Nephron progenitor cell (in vitro differentiated cells): ENCODE results near the gene COPB2.

Experiments
- DNase-seq: peaks from one replicate; pipeline ENCODE4 v3.0.0; 2021
- H3K27ac Mint-ChIP-seq: 2 replicates; pipeline ENCODE4 v1.8.0; 2021; ENCODE audit warnings: mild to moderate bottlenecking, moderate library complexity, mixed read lengths
- H3K27me3 Mint-ChIP-seq: 2 replicates; pipeline ENCODE4 v1.8.0; 2021; ENCODE audit warnings: mild to moderate bottlenecking, low read depth, mixed read lengths; ENCODE audit not compliant: poor library complexity
- H3K36me3 Mint-ChIP-seq: 2 replicates; pipeline ENCODE4 v1.8.0; 2021; ENCODE audit warnings: low read depth, mixed read lengths
- H3K4me1 Mint-ChIP-seq: 2 replicates; pipeline ENCODE4 v1.8.0; 2021; ENCODE audit warnings: mixed read lengths
- H3K4me3 Mint-ChIP-seq: 2 replicates; pipeline ENCODE4 v1.8.0; 2021; ENCODE audit warnings: mild to moderate bottlenecking, moderate library complexity, mixed read lengths
- H3K9me3 Mint-ChIP-seq: 2 replicates; pipeline ENCODE4 v1.8.0; 2021; ENCODE audit warnings: mild to moderate bottlenecking, moderate library complexity, mixed read lengths
- CTCF ChIP-seq: fragments of 200-600 bp; sonication (generic); IDR thresholded peaks from 2 replicates; pipeline ENCODE4 v1.5.0; 2021; ENCODE audit warnings: antibody characterized with exemption

COPB2 gene

DNA sequence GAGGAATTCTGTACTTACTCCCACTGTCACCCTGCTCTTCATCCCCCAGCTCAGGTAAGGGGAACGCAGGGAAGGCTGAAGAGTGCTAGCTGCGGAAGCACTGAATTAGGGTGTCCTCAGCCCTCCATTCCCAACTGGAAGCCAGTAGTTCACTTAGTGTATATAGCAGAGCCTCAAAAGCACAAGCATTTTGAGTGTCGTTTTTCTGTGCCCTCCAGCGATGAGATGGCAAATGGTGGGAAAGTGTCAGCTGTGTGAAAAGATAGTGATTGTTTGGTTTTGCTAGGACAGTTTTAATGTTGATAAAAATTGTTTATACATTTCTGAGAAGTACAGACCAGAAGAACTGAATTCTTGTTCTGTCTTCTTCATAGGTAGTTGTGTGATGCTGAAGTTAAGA, 34.8 kb downstream of the COPB2 start:
- DNase-seq: no peak
- no peak for TF ChIP-seq CTCF
- H3K4me1 Mint-ChIP-seq: no peaks in the 10 kb centered on the region
- H3K27ac Mint-ChIP-seq: peak overlapping the region; percentile 83
- peaks cover 64% of the 10 kb centered on the region for H3K36me3 Mint-ChIP-seq
- H3K4me3 Mint-ChIP-seq: no peak overlapping the region
- no peaks in the 10 kb centered on the region for H3K9me3 Mint-ChIP-seq
- no peaks in the 10 kb centered on the region for H3K27me3 Mint-ChIP-seq

DNA sequence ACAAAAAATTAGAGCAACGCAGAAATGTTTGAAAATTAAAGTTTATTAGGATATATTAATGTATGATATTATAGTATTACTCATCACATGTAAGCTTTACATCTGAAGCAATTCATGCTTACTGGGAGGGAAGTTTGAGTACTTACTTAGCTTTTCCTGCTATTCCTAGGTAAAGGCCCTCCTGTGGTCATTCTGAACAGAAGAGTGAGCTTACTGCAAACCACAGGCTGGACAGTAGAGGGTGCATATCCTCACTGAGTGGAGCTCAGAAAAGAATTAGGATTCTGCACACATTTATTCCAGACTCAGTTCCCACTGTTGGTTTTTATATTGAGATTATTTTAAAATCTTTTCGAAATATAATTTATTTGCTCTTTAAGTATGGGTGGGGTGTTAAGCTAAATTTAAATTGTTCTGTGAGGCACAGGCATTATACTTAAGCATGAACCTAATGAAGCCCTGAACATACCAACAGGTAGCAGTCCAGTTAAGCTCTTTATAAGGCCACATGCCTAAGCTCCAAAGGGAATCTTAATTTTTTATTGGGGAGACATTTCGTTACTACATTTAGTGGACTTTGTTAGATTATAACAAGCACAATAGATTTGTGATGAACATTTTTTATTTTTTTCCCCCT, 35.4 kb downstream of the COPB2 start:
- TF ChIP-seq CTCF: peak; percentile 47
- no peak for DNase-seq
- H3K4me3 Mint-ChIP-seq: no peak overlapping the region
- peak overlapping the region; percentile 83 for H3K27ac Mint-ChIP-seq
- no peaks in the 10 kb centered on the region for H3K9me3 Mint-ChIP-seq
- H3K4me1 Mint-ChIP-seq: no peaks in the 10 kb centered on the region
- H3K27me3 Mint-ChIP-seq: no peaks in the 10 kb centered on the region
- H3K36me3 Mint-ChIP-seq: peaks cover 63% of the 10 kb centered on the region

- Mint-ChIP-seq H3K27ac (no peak overlapping the region), H3K36me3 (peaks cover 32% of the 10 kb centered on the region), H3K27me3 (peaks cover 13% of the 10 kb centered on the region), H3K9me3 (peaks cover 9% of the 10 kb centered on the region), H3K4me3 (no peak overlapping the region), H3K4me1 (peaks cover 5% of the 10 kb centered on the region)
- TF ChIP-seq CTCF: no peak
- no peak for DNase-seq
These were observed 42.7 kb downstream of the COPB2 start for GRCh38 chr3:139346771-139347170.

DNA sequence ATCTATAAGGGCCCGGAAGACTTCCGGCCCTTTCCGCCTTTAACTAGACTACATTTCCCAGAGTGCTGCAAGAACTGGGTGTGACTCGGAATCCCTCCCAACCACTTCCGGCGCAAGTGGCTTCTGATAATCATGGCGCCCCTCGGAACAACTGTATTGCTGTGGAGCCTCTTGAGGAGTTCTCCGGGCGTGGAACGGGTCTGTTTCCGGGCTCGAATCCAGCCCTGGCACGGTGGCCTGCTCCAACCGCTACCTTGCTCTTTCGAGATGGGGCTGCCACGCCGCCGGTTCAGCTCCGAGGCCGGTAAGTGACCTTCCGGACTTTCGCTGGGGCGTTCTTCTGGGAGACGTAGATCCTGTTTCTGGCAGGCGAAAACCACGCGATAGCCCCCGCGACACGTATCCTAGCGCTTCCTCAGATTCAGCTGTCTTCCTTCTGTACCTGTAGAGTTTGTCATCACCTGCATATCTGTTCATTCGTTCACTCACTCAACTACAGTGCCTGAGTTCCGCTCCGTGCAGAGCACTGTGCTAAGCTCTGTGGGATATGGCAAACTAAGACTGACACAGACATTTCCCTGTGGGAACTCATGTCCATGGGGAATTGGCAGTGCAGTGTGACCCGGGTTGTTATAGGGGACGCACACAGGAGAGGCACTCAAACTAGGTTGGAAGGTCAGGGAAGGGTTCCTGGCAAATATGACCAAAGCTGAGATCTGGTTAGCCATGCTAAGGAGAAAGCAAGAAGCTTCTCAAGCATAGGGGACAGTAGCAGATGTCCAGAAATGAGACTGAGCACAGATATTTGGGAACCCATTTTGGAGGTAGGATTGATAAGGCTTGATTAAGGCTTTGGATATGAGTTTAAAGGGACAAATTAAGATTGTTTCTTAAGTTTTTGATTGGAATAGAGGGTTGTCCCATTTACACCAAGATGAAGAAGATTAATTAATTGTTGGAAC, 45.3 kb downstream of the COPB2 start, which contains the start of gene MRPS22:
TSS of gene MRPS22 (plus strand) at position 126 of the 962 bp plus-strand sequence. CDS start at position 133, 7 bp downstream.
- Mint-ChIP-seq H3K27me3 (peaks cover 39% of the 10 kb centered on the region), H3K4me3 (peak within 1 kb of the TSS; percentile 69), H3K9me3 (peaks cover 9% of the 10 kb centered on the region), H3K27ac (no peak within 1 kb of the TSS), H3K4me1 (peaks cover 5% of the 10 kb centered on the region), H3K36me3 (peaks cover 13% of the 10 kb centered on the region)
- DNase-seq: peak; percentile 62
- no peak for TF ChIP-seq CTCF

- peaks cover 5% of the 10 kb centered on the region for H3K4me1 Mint-ChIP-seq
- H3K27ac Mint-ChIP-seq: no peak overlapping the region
- DNase-seq: no peak
- peaks cover 58% of the 10 kb centered on the region for H3K27me3 Mint-ChIP-seq
- peaks cover 5% of the 10 kb centered on the region for H3K36me3 Mint-ChIP-seq
- H3K4me3 Mint-ChIP-seq: no peak overlapping the region
- peaks cover 9% of the 10 kb centered on the region for H3K9me3 Mint-ChIP-seq
- TF ChIP-seq CTCF: no peak
These were observed 47.4 kb downstream of the COPB2 start for GRCh38 chr3:139342054-139342453.
